ENCODE results near the gene TBC1D17. TPM values are rescaled to one million over a fixed set of nuclear protein-coding genes. Genes with fewer than 3 reads are reported as not detected.

The TBC1D17 gene
- total and polyA plus RNA-seq, 10 of the 15 experiments (the other 5 are each of a cell fraction or from before 2014, with no cell fraction given) = 0.42 to 20.4 (median 11.2) TPM

DNA sequence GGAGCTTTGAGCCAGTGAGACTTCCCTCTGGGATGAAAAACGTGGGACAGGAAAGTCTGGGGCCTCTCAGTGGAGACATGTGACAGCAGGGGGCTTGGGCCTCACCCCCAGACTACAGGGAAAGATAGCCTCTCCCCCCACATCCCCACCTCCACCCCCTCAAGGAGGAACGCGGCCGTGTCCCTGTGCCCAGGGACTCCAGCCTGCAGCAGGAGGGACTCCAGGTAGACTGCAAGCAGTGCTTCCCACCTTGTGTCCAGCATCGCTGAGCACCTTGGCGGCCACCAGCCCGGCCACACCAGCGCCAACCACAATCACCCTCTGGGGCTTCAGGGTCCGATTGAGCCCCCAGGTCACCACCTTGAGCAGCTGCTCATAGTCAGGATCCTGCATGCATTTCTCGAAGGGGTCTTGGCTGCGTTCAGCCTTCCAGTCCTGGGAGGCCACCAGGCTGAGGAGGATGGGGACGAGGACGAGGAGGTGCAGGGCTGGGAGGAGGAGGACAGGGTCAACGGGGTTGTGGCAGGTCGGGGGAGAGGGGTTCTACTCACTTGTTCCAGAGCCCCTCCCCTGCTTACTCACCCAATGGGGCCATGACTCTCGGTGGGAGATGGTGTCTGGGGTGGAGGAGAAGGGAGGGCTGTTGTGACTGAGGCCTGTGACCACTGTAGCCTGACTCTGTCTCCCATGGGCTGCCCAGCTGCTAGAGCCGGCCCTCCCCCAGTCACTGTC, 18.2 kb downstream of the TBC1D17 start (continued):
- TF ChIP-seq, protein P1, sequence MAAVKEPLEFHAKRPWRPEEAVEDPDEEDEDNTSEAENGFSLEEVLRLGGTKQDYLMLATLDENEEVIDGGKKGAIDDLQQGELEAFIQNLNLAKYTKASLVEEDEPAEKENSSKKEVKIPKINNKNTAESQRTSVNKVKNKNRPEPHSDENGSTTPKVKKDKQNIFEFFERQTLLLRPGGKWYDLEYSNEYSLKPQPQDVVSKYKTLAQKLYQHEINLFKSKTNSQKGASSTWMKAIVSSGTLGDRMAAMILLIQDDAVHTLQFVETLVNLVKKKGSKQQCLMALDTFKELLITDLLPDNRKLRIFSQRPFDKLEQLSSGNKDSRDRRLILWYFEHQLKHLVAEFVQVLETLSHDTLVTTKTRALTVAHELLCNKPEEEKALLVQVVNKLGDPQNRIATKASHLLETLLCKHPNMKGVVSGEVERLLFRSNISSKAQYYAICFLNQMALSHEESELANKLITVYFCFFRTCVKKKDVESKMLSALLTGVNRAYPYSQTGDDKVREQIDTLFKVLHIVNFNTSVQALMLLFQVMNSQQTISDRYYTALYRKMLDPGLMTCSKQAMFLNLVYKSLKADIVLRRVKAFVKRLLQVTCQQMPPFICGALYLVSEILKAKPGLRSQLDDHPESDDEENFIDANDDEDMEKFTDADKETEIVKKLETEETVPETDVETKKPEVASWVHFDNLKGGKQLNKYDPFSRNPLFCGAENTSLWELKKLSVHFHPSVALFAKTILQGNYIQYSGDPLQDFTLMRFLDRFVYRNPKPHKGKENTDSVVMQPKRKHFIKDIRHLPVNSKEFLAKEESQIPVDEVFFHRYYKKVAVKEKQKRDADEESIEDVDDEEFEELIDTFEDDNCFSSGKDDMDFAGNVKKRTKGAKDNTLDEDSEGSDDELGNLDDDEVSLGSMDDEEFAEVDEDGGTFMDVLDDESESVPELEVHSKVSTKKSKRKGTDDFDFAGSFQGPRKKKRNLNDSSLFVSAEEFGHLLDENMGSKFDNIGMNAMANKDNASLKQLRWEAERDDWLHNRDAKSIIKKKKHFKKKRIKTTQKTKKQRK (IDR thresholded peaks at IDR 0.05; ENCODE audit: low read depth, low read length) = no peak
- TF ChIP-seq, protein P2, sequence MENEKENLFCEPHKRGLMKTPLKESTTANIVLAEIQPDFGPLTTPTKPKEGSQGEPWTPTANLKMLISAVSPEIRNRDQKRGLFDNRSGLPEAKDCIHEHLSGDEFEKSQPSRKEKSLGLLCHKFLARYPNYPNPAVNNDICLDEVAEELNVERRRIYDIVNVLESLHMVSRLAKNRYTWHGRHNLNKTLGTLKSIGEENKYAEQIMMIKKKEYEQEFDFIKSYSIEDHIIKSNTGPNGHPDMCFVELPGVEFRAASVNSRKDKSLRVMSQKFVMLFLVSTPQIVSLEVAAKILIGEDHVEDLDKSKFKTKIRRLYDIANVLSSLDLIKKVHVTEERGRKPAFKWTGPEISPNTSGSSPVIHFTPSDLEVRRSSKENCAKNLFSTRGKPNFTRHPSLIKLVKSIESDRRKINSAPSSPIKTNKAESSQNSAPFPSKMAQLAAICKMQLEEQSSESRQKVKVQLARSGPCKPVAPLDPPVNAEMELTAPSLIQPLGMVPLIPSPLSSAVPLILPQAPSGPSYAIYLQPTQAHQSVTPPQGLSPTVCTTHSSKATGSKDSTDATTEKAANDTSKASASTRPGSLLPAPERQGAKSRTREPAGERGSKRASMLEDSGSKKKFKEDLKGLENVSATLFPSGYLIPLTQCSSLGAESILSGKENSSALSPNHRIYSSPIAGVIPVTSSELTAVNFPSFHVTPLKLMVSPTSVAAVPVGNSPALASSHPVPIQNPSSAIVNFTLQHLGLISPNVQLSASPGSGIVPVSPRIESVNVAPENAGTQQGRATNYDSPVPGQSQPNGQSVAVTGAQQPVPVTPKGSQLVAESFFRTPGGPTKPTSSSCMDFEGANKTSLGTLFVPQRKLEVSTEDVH (IDR thresholded peaks at IDR 0.05; ENCODE audit: low read depth, partially characterized antibody) = no peak
- TF ChIP-seq, protein P3, sequence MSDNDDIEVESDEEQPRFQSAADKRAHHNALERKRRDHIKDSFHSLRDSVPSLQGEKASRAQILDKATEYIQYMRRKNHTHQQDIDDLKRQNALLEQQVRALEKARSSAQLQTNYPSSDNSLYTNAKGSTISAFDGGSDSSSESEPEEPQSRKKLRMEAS (IDR thresholded peaks at IDR 0.05; ENCODE audit: low read depth, low read length) = no peak
- TF ChIP-seq SMC3 (IDR thresholded peaks at IDR 0.05; ENCODE audit: borderline replicate concordance, low read length) (peak; percentile 23; the same call in 1 of the 2 replicates), BCLAF1 (IDR thresholded peaks at IDR 0.05) (no peak), NR2C1 (IDR thresholded peaks at IDR 0.05) (no peak), SMARCA5 (IDR thresholded peaks at IDR 0.05) (no peak), KDM1A (IDR thresholded peaks at IDR 0.05; ENCODE audit: borderline replicate concordance) (no peak)
- TF ChIP-seq, protein P4, sequence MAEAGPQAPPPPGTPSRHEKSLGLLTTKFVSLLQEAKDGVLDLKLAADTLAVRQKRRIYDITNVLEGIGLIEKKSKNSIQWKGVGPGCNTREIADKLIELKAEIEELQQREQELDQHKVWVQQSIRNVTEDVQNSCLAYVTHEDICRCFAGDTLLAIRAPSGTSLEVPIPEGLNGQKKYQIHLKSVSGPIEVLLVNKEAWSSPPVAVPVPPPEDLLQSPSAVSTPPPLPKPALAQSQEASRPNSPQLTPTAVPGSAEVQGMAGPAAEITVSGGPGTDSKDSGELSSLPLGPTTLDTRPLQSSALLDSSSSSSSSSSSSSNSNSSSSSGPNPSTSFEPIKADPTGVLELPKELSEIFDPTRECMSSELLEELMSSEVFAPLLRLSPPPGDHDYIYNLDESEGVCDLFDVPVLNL (IDR thresholded peaks at IDR 0.05; ENCODE audit: low read depth, low read length) = no peak
- TF ChIP-seq, protein P5, sequence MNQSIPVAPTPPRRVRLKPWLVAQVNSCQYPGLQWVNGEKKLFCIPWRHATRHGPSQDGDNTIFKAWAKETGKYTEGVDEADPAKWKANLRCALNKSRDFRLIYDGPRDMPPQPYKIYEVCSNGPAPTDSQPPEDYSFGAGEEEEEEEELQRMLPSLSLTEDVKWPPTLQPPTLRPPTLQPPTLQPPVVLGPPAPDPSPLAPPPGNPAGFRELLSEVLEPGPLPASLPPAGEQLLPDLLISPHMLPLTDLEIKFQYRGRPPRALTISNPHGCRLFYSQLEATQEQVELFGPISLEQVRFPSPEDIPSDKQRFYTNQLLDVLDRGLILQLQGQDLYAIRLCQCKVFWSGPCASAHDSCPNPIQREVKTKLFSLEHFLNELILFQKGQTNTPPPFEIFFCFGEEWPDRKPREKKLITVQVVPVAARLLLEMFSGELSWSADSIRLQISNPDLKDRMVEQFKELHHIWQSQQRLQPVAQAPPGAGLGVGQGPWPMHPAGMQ (IDR thresholded peaks at IDR 0.05; ENCODE audit: borderline replicate concordance) = no peak
- TF ChIP-seq, protein P6, sequence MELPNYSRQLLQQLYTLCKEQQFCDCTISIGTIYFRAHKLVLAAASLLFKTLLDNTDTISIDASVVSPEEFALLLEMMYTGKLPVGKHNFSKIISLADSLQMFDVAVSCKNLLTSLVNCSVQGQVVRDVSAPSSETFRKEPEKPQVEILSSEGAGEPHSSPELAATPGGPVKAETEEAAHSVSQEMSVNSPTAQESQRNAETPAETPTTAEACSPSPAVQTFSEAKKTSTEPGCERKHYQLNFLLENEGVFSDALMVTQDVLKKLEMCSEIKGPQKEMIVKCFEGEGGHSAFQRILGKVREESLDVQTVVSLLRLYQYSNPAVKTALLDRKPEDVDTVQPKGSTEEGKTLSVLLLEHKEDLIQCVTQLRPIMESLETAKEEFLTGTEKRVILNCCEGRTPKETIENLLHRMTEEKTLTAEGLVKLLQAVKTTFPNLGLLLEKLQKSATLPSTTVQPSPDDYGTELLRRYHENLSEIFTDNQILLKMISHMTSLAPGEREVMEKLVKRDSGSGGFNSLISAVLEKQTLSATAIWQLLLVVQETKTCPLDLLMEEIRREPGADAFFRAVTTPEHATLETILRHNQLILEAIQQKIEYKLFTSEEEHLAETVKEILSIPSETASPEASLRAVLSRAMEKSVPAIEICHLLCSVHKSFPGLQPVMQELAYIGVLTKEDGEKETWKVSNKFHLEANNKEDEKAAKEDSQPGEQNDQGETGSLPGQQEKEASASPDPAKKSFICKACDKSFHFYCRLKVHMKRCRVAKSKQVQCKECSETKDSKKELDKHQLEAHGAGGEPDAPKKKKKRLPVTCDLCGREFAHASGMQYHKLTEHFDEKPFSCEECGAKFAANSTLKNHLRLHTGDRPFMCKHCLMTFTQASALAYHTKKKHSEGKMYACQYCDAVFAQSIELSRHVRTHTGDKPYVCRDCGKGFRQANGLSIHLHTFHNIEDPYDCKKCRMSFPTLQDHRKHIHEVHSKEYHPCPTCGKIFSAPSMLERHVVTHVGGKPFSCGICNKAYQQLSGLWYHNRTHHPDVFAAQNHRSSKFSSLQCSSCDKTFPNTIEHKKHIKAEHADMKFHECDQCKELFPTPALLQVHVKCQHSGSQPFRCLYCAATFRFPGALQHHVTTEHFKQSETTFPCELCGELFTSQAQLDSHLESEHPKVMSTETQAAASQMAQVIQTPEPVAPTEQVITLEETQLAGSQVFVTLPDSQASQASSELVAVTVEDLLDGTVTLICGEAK (IDR thresholded peaks at IDR 0.05; ENCODE audit: borderline replicate concordance) = no peak
